Measurements from ENCODE around the gene APOE. TPM values are rescaled to one million over a fixed set of nuclear protein-coding genes. Genes with fewer than 3 reads are reported as not detected.

APOE gene
- total RNA-seq, 2 donors from 2014 or later: 85.3 to 403 TPM

GRCh38 chr19:44866664-44867063 is 38.9 kb upstream of the APOE start:
- TF ChIP-seq CTCF (IDR thresholded peaks at IDR 0.05): no peak
- DNase-seq (ENCODE audit: low spot score): no peak
- no peaks in the 10 kb centered on the region for H3K9me3 ChIP-seq
- peaks cover 41% of the 10 kb centered on the region for H3K36me3 ChIP-seq
- no peak overlapping the region for H3K4me3 ChIP-seq
- peaks cover 0 to 22% of the 10 kb centered on the region in 2 donors for H3K4me1 ChIP-seq
- H3K27ac ChIP-seq: no peak overlapping the region
- H3K27me3 ChIP-seq: no peaks in the 10 kb centered on the region

- H3K4me1 ChIP-seq: peaks cover 0 to 25% of the 10 kb centered on the region in 2 donors
- H3K27me3 ChIP-seq: no peaks in the 10 kb centered on the region
- H3K27ac ChIP-seq: peak overlapping the region; percentile 31 to 48
- peaks cover 49% of the 10 kb centered on the region for H3K36me3 ChIP-seq
- DNase-seq (ENCODE audit: low spot score): no peak
- no peak for TF ChIP-seq CTCF (IDR thresholded peaks at IDR 0.05)
- no peaks in the 10 kb centered on the region for H3K9me3 ChIP-seq
- H3K4me3 ChIP-seq: no peak overlapping the region
Measured at GRCh38 chr19:44867578-44867977, 38.0 kb upstream of the APOE start.

GRCh38 chr19:44869733-44870470 is 35.7 kb upstream of the APOE start:
- DNase-seq (ENCODE audit: low spot score): no peak
- H3K27ac ChIP-seq: peak overlapping the region; percentile 35 to 56
- no peaks in the 10 kb centered on the region for H3K27me3 ChIP-seq
- no peaks in the 10 kb centered on the region for H3K9me3 ChIP-seq
- peaks cover 69% of the 10 kb centered on the region for H3K36me3 ChIP-seq
- H3K4me3 ChIP-seq: no peak overlapping the region
- peaks cover 0 to 25% of the 10 kb centered on the region in 2 donors for H3K4me1 ChIP-seq
- TF ChIP-seq CTCF (IDR thresholded peaks at IDR 0.05): no peak

- peaks cover 70% of the 10 kb centered on the region for H3K36me3 ChIP-seq
- no peak overlapping the region for H3K27ac ChIP-seq
- H3K4me3 ChIP-seq: no peak overlapping the region
- no peak for DNase-seq (ENCODE audit: low spot score)
- no peaks in the 10 kb centered on the region for H3K27me3 ChIP-seq
- H3K4me1 ChIP-seq: peaks cover 0 to 30% of the 10 kb centered on the region in 2 donors
- H3K9me3 ChIP-seq: no peaks in the 10 kb centered on the region
- no peak for TF ChIP-seq CTCF (IDR thresholded peaks at IDR 0.05)
Measured at GRCh38 chr19:44871809-44872208, 33.8 kb upstream of the APOE start.

GRCh38 chr19:44872661-44873060 is 32.9 kb upstream of the APOE start:
- Histone ChIP-seq H3K27ac (no peak overlapping the region), H3K36me3 (peaks cover 65% of the 10 kb centered on the region), H3K9me3 (no peaks in the 10 kb centered on the region), H3K4me3 (no peak overlapping the region), H3K4me1 (peaks cover 0 to 30% of the 10 kb centered on the region in 2 donors), H3K27me3 (no peaks in the 10 kb centered on the region)
- DNase-seq (ENCODE audit: low spot score): no peak
- no peak for TF ChIP-seq CTCF (IDR thresholded peaks at IDR 0.05)

GRCh38 chr19:44874317-44874716 is 31.3 kb upstream of the APOE start:
- Histone ChIP-seq H3K9me3 (no peaks in the 10 kb centered on the region), H3K4me1 (peaks cover 0 to 30% of the 10 kb centered on the region in 2 donors), H3K27ac (no peak overlapping the region), H3K27me3 (no peaks in the 10 kb centered on the region), H3K4me3 (no peak overlapping the region), H3K36me3 (peaks cover 75% of the 10 kb centered on the region)
- TF ChIP-seq CTCF (IDR thresholded peaks at IDR 0.05): no peak
- DNase-seq (ENCODE audit: low spot score): no peak
